ENCODE data around the gene HOXB4.
"Not testable (repeated sequence)": the region's sequence is repeated elsewhere in the genome, so short reads cannot be mapped to it uniquely, and the experiment has no call there.

HOXB4 gene

DNA sequence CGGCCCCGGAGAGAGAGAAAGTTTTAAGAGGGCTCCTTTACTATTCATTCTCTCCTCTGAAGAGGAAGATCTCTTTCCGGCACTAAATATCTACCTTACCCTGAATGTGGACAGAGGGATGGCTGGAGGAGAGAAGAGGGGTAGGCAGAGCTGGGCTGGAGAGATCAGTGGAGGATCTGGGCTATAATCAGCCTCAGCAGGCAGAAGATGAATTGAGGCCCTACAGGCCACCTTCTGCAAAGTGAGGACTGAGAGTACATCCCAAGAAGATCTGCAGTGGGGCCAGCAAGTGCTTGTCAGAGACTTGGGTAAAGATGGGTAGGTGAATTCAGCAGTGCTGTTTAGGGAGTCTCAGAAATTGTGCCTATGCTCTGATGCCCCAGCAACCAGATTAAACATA is 40.8 kb downstream of the HOXB4 start:
- no peak overlapping the region for H3K4me3 ChIP-seq (ENCODE audit: low read depth in 1 of 2, low read length in 2 of 2)
- H3K27me3 ChIP-seq (ENCODE audit: low read depth, low read length): no peaks in the 10 kb centered on the region

DNA sequence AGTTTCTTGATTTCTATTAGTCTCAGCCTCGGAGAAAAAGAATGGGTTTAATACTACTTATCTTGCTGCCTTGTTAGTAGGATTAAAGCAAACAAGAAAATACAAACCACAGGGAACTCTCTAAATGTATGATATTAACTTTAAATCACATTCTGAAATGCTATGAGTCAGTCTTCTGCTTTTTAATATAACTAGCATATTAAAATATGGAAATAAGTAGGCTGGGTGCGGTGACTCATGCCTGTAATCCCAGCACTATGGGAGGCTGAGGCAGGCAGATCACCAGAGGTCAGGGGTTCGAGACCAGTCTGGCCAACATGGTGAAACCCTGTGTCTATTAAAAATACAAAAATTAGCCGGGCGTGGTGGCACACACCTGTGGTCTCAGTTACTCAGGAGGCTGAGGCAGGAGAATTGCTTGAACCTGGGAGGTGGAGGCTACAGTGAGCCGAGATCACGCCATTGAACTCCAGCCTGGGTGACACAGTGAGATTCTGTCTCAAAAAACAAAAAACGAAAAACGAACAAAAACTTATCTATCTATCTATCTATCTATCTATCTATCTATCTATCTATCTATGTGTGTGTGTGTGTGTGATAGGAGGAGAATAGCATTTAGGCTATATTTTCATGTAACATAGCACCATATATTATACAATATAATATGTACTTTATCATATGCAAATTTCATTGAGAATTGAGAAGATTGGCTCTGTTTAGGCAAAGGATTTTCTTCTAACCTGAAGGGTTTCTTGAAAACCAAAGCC is 42.2 kb downstream of the HOXB4 start:
- not testable (repeated sequence) for H3K27me3 ChIP-seq (ENCODE audit: low read depth, low read length); H3K4me3 ChIP-seq (ENCODE audit: low read depth in 1 of 2, low read length in 2 of 2); H3K27ac ChIP-seq (ENCODE audit: low read length); H3K9me3 ChIP-seq (ENCODE audit: control insufficient read depth in 1 of 2, low read length in 2 of 2); H3K36me3 ChIP-seq (ENCODE audit: control insufficient read depth in 1 of 2, insufficient read depth in 2 of 2, low read length in 2 of 2)
- H3K4me1 ChIP-seq (ENCODE audit: control insufficient read depth in 1 of 2, insufficient read depth in 2 of 2, low read length in 2 of 2): peaks cover 1 to 15% of the 10 kb centered on the region in 2 donors

More for the DNA sequence above, 40.8 kb downstream of the HOXB4 start:
- no peaks in the 10 kb centered on the region for H3K36me3 ChIP-seq (ENCODE audit: control insufficient read depth in 1 of 2, insufficient read depth in 2 of 2, low read length in 2 of 2)
- H3K4me1 ChIP-seq (ENCODE audit: control insufficient read depth in 1 of 2, insufficient read depth in 2 of 2, low read length in 2 of 2): peaks cover 5 to 16% of the 10 kb centered on the region in 2 donors
- no peak overlapping the region for H3K27ac ChIP-seq (ENCODE audit: low read length)
- H3K9me3 ChIP-seq (ENCODE audit: control insufficient read depth in 1 of 2, low read length in 2 of 2): no peaks in the 10 kb centered on the region

- no peak overlapping the region for H3K27ac ChIP-seq (ENCODE audit: low read length)
- H3K36me3 ChIP-seq (ENCODE audit: control insufficient read depth in 1 of 2, insufficient read depth in 2 of 2, low read length in 2 of 2): no peaks in the 10 kb centered on the region
- peaks cover 0 to 6% of the 10 kb centered on the region in 2 donors for H3K4me1 ChIP-seq (ENCODE audit: control insufficient read depth in 1 of 2, insufficient read depth in 2 of 2, low read length in 2 of 2)
- no peak overlapping the region for H3K4me3 ChIP-seq (ENCODE audit: low read depth in 1 of 2, low read length in 2 of 2)
- no peaks in the 10 kb centered on the region for H3K27me3 ChIP-seq (ENCODE audit: low read depth, low read length)
- no peaks in the 10 kb centered on the region for H3K9me3 ChIP-seq (ENCODE audit: control insufficient read depth in 1 of 2, low read length in 2 of 2)
These were observed 45.9 kb downstream of the HOXB4 start for GRCh38 chr17:48532261-48532660.

DNA sequence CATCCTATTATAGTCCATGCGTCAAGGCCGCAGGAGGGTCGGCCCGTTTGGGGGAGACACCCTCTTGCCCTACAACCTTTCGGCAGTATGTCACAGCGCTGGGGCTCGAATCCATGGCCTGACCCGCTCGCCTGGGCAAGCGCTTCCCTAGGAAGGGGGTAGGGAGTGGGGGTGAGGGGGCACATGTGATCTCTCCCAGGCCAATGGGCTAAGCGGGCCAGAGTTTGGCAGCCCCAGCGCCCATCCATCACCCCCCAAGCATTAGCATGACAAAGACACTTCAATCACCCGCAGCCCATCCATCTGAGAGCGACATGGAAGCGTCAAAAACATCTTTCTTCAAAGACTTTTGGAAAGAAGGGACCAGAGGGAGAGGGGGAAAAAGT is 47.3 kb downstream of the HOXB4 start, which contains the start of gene HOXB1:
TSS of gene HOXB1 (minus strand) at position 125 of the 386 bp plus-strand sequence. CDS start at position 18, 107 bp downstream.
- Histone ChIP-seq H3K36me3 (ENCODE audit: control insufficient read depth in 1 of 2, insufficient read depth in 2 of 2, low read length in 2 of 2) (no peaks in the 10 kb centered on the region), H3K4me3 (ENCODE audit: low read depth in 1 of 2, low read length in 2 of 2) (no peak within 1 kb of the TSS), H3K9me3 (ENCODE audit: control insufficient read depth in 1 of 2, low read length in 2 of 2) (no peaks in the 10 kb centered on the region), H3K4me1 (ENCODE audit: control insufficient read depth in 1 of 2, insufficient read depth in 2 of 2, low read length in 2 of 2) (peaks cover 0 to 6% of the 10 kb centered on the region in 2 donors), H3K27me3 (ENCODE audit: low read depth, low read length) (no peaks in the 10 kb centered on the region), H3K27ac (ENCODE audit: low read length) (no peak within 1 kb of the TSS)

- Histone ChIP-seq H3K27me3 (ENCODE audit: low read depth, low read length) (no peaks in the 10 kb centered on the region), H3K27ac (ENCODE audit: low read length) (no peak overlapping the region), H3K4me3 (ENCODE audit: low read depth in 1 of 2, low read length in 2 of 2) (no peak overlapping the region), H3K9me3 (ENCODE audit: control insufficient read depth in 1 of 2, low read length in 2 of 2) (no peaks in the 10 kb centered on the region), H3K4me1 (ENCODE audit: control insufficient read depth in 1 of 2, insufficient read depth in 2 of 2, low read length in 2 of 2) (peaks cover 0 to 6% of the 10 kb centered on the region in 2 donors), H3K36me3 (ENCODE audit: control insufficient read depth in 1 of 2, insufficient read depth in 2 of 2, low read length in 2 of 2) (no peaks in the 10 kb centered on the region)
These were observed 47.8 kb downstream of the HOXB4 start for GRCh38 chr17:48530208-48530886.

DNA sequence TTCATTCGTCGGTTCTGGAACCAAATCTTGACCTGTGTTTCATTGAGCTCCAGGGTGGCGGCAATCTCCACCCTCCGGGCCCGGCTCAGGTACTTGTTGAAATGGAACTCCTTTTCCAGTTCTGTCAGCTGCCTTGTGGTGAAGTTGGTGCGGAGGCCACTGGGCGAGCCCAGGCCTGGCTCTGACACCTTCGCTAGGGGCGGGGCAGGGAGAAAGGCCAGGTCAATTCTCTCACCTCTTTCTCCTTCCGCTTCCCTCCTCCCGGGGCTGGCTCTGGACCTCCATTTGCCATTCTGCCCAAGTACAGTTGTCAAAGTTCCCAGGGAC is 48.5 kb downstream of the HOXB4 start:
- H3K9me3 ChIP-seq (ENCODE audit: control insufficient read depth in 1 of 2, low read length in 2 of 2): no peaks in the 10 kb centered on the region
- H3K27me3 ChIP-seq (ENCODE audit: low read depth, low read length): no peaks in the 10 kb centered on the region
- no peaks in the 10 kb centered on the region for H3K36me3 ChIP-seq (ENCODE audit: control insufficient read depth in 1 of 2, insufficient read depth in 2 of 2, low read length in 2 of 2)
- no peak overlapping the region for H3K27ac ChIP-seq (ENCODE audit: low read length)
- peaks cover 0 to 6% of the 10 kb centered on the region in 2 donors for H3K4me1 ChIP-seq (ENCODE audit: control insufficient read depth in 1 of 2, insufficient read depth in 2 of 2, low read length in 2 of 2)
- no peak overlapping the region for H3K4me3 ChIP-seq (ENCODE audit: low read depth in 1 of 2, low read length in 2 of 2)

DNA sequence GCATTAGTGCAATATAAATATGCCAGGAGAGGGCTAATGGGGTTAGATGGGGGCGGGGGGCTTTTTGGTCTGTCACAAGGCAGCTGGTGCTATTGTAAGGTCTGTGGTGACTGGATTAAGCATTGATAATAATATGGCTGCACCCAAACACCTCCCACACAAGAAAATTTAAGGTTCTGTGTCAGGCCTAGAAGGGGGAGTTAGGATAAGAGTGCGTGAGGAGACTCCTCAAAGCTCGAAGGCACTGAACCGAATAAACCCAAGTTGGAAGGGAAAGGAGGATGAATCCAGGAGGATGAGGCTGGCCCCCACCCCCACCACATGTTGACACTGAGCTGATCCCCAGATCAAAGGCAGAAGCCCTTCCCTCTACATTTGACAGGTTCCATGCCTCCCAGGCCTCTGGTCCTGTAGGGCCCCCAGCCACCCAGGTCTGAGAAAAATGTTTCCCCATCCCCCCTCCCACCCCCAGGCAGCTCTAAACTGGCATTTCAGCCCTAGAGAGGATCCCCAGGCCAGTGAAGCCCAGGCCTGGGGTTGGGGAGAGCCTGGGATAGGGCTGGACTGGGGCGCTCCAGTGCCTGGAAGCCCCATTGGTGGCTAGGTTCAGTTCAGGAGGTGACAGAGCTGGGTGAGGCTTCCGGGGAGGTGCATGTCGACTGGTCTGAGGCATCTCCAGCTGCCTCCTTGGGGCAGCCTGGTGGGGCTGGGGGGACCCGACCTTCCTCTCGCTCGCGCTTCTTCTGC is 49.0 kb downstream of the HOXB4 start:
- peaks cover 0 to 6% of the 10 kb centered on the region in 2 donors for H3K4me1 ChIP-seq (ENCODE audit: control insufficient read depth in 1 of 2, insufficient read depth in 2 of 2, low read length in 2 of 2)
- no peak overlapping the region for H3K4me3 ChIP-seq (ENCODE audit: low read depth in 1 of 2, low read length in 2 of 2)
- H3K9me3 ChIP-seq (ENCODE audit: control insufficient read depth in 1 of 2, low read length in 2 of 2): no peaks in the 10 kb centered on the region
- no peaks in the 10 kb centered on the region for H3K36me3 ChIP-seq (ENCODE audit: control insufficient read depth in 1 of 2, insufficient read depth in 2 of 2, low read length in 2 of 2)
- no peak overlapping the region for H3K27ac ChIP-seq (ENCODE audit: low read length)
- H3K27me3 ChIP-seq (ENCODE audit: low read depth, low read length): no peaks in the 10 kb centered on the region

DNA sequence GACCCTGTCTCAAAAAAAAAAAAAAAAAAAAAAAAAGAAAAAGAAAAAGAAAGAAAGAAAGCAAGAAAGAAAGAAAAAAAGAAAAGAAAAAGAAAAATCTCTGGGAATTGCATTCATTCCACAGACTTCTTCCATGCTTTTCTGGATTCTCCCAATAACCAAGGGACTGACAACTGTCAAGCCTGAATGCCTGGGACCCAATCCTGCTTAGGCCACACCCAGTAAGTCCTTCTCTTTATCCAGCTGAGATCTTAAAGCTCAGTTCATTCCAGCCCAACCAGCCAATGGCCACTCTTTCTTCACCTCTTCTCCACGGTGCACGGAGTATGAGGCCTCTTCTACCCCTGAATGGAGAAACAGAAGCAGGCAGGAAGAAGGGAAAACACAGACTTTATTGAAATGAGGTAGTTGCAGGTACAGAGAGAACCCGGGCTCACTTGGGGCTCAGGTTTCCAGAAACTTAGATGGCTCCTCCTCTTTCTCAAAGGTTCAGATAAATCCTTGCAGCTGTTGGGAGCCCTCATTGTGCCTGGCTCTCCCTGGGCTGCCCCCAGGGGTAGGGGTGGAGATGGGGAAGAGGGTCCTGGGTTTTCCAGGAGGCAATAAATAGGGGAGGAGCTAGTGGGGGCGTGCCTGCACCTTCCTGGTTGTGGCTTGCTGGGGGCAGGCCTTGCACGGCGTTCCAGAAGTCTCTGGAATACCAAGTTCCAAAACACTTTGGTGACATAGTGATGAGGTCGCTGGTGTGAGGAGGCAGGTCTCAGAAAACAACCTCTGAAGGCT is 49.8 kb downstream of the HOXB4 start:
- no peak overlapping the region for H3K27ac ChIP-seq (ENCODE audit: low read length)
- H3K4me3 ChIP-seq (ENCODE audit: low read depth in 1 of 2, low read length in 2 of 2): no peak overlapping the region
- no peaks in the 10 kb centered on the region for H3K9me3 ChIP-seq (ENCODE audit: control insufficient read depth in 1 of 2, low read length in 2 of 2)
- H3K4me1 ChIP-seq (ENCODE audit: control insufficient read depth in 1 of 2, insufficient read depth in 2 of 2, low read length in 2 of 2): peaks cover 0 to 7% of the 10 kb centered on the region in 2 donors
- H3K36me3 ChIP-seq (ENCODE audit: control insufficient read depth in 1 of 2, insufficient read depth in 2 of 2, low read length in 2 of 2): no peaks in the 10 kb centered on the region
- no peaks in the 10 kb centered on the region for H3K27me3 ChIP-seq (ENCODE audit: low read depth, low read length)

DNA sequence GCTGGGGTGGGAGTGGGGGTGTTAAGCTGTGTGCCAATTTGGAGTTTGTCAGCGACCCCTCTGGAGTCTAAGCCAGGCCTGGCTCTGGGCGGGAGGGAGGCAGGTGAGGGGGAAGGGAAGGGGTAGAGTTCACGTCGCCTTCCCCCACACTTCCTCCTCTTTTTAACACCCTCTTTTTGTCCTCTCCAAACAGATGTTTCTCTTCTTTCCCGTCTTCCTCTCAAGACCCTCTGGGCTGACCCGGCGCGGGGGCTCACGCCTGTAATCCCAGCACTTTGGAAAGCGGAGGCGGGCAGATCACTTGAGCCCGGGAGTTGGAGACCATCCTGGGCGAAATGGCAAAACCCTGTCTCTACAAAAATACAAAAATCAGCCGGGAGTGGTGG is 50.6 kb downstream of the HOXB4 start:
- no peaks in the 10 kb centered on the region for H3K36me3 ChIP-seq (ENCODE audit: control insufficient read depth in 1 of 2, insufficient read depth in 2 of 2, low read length in 2 of 2)
- H3K27ac ChIP-seq (ENCODE audit: low read length): no peak overlapping the region
- H3K9me3 ChIP-seq (ENCODE audit: control insufficient read depth in 1 of 2, low read length in 2 of 2): no peaks in the 10 kb centered on the region
- peaks cover 4 to 13% of the 10 kb centered on the region in 2 donors for H3K4me1 ChIP-seq (ENCODE audit: control insufficient read depth in 1 of 2, insufficient read depth in 2 of 2, low read length in 2 of 2)
- peak overlapping the region in 1 of 2 donors; percentile 30 for H3K4me3 ChIP-seq (ENCODE audit: low read depth in 1 of 2, low read length in 2 of 2)
- H3K27me3 ChIP-seq (ENCODE audit: low read depth, low read length): no peaks in the 10 kb centered on the region

- Histone ChIP-seq H3K4me3 (ENCODE audit: low read depth in 1 of 2, low read length in 2 of 2) (peak overlapping the region in 1 of 2 donors; percentile 30), H3K9me3 (ENCODE audit: control insufficient read depth in 1 of 2, low read length in 2 of 2) (no peaks in the 10 kb centered on the region), H3K36me3 (ENCODE audit: control insufficient read depth in 1 of 2, insufficient read depth in 2 of 2, low read length in 2 of 2) (no peaks in the 10 kb centered on the region), H3K27ac (ENCODE audit: low read length) (no peak overlapping the region), H3K27me3 (ENCODE audit: low read depth, low read length) (no peaks in the 10 kb centered on the region), H3K4me1 (ENCODE audit: control insufficient read depth in 1 of 2, insufficient read depth in 2 of 2, low read length in 2 of 2) (peaks cover 11 to 19% of the 10 kb centered on the region in 2 donors)
These were observed 51.3 kb downstream of the HOXB4 start for GRCh38 chr17:48526608-48527546.
